GM23338 (cell line): Measurements from ENCODE around the gene MAP3K5. TPM values are rescaled to one million over a fixed set of nuclear protein-coding genes. Genes with fewer than 3 reads are reported as not detected.

ENCODE experiments used
- ATAC-seq: fragments of 200-7000 bp; cut with Tn5 transposase; 3 replicates; pipeline ENCODE4 v1.9.1; 2020
- DNase-seq: peaks from one replicate; pipeline ENCODE4 v3.0.0-alpha.2; 2015; ENCODE audit warnings: low spot score
- H2AFZ ChIP-seq: fragments of 200-600 bp; sonication (generic); 2 replicates; pipeline ENCODE4 v1.8.0; 2016; ENCODE audit warnings: antibody characterized with exemption, mild to moderate bottlenecking, moderate library complexity
- H3F3A ChIP-seq: fragments of 200-600 bp; sonication (generic); replicated peaks from 2 replicates; pipeline ENCODE4 v1.8.0; 2017; ENCODE audit warnings: antibody characterized with exemption, mixed run types, low read depth
- H3K27ac ChIP-seq: fragments of 200-600 bp; sonication (generic); 2 replicates; pipeline ENCODE4 v1.6.1; 2016; ENCODE audit warnings: low read depth
- H3K27me3 ChIP-seq: fragments of 200-600 bp; sonication (generic); 2 replicates; pipeline ENCODE4 v1.8.0; 2016; ENCODE audit warnings: mild to moderate bottlenecking, mixed run types, moderate library complexity; ENCODE audit not compliant: insufficient read depth
- H3K36me3 ChIP-seq: fragments of 200-600 bp; sonication (generic); 2 replicates; pipeline ENCODE4 v1.8.0; 2016; ENCODE audit warnings: mild to moderate bottlenecking; ENCODE audit not compliant: insufficient read depth
- H3K4me1 ChIP-seq: fragments of 200-600 bp; sonication (generic); 2 replicates; pipeline ENCODE4 v1.8.0; 2016; ENCODE audit warnings: mild to moderate bottlenecking, moderate library complexity; ENCODE audit not compliant: insufficient read depth
- H3K4me2 ChIP-seq: fragments of 200-600 bp; sonication (generic); 2 replicates; pipeline ENCODE4 v1.7.1; 2017; ENCODE audit warnings: mixed run types
- H3K4me3 ChIP-seq: fragments of 200-600 bp; sonication (generic); 2 replicates; pipeline ENCODE4 v1.6.1; 2016; ENCODE audit warnings: mixed run types
- H3K79me2 ChIP-seq: fragments of 200-600 bp; sonication (generic); replicated peaks from 2 replicates; pipeline ENCODE4 v1.8.0; 2017; ENCODE audit warnings: mild to moderate bottlenecking; ENCODE audit not compliant: insufficient read depth
- H3K9me2 ChIP-seq: fragments of 200-600 bp; sonication (generic); 2 replicates; pipeline ENCODE4 v1.8.0; 2017; ENCODE audit not compliant: insufficient read depth
- H4K20me1 ChIP-seq: fragments of 200-600 bp; sonication (generic); replicated peaks from 2 replicates; pipeline ENCODE4 v1.8.0; 2017; ENCODE audit warnings: mild to moderate bottlenecking; ENCODE audit not compliant: insufficient read depth
- H3K27ac Mint-ChIP-seq: 2 replicates; pipeline ENCODE4 v1.8.0; 2020; ENCODE audit warnings: inconsistent platforms, mild to moderate bottlenecking, moderate library complexity, mixed read lengths
- H3K27me3 Mint-ChIP-seq: 3 replicates; pipeline ENCODE4 v1.8.0; 2022; ENCODE audit warnings: low read depth, mild to moderate bottlenecking, moderate library complexity, mixed read lengths, inconsistent platforms; ENCODE audit not compliant: insufficient read depth, poor library complexity
- H3K36me3 Mint-ChIP-seq: 3 replicates; pipeline ENCODE4 v1.8.0; 2021; ENCODE audit warnings: low read depth, mild to moderate bottlenecking, inconsistent platforms, moderate library complexity, mixed read lengths
- H3K4me1 Mint-ChIP-seq: 3 replicates; pipeline ENCODE4 v1.8.0; 2020; ENCODE audit warnings: mild to moderate bottlenecking, inconsistent platforms, mixed read lengths
- H3K4me3 Mint-ChIP-seq: 3 replicates; pipeline ENCODE4 v1.8.0; 2021; ENCODE audit warnings: moderate library complexity, mild to moderate bottlenecking, inconsistent platforms, mixed read lengths
- H3K9me3 Mint-ChIP-seq: 3 replicates; pipeline ENCODE4 v1.8.0; 2020; ENCODE audit warnings: moderate library complexity, mild to moderate bottlenecking, inconsistent platforms, mixed read lengths
- CREB1 ChIP-seq: fragments of 250-450 bp; sonication (Bioruptor Pico); IDR thresholded peaks from 2 replicates; pipeline ENCODE4 v1.5.0; 2020; ENCODE audit warnings: low read depth, mild to moderate bottlenecking, moderate library complexity
- EZH2 ChIP-seq: fragments of 200-600 bp; sonication (generic); IDR thresholded peaks from one replicate; pipeline ENCODE4 v1.8.0; 2017; ENCODE audit warnings: antibody characterized with exemption, mild to moderate bottlenecking, low read depth; ENCODE audit not compliant: unreplicated experiment
- EZH2phosphoT487 ChIP-seq: fragments of 200-600 bp; sonication (generic); IDR thresholded peaks from one replicate; pipeline ENCODE4 v1.8.1; 2018; ENCODE audit warnings: antibody characterized with exemption; ENCODE audit not compliant: unreplicated experiment
- JUNB ChIP-seq: IDR thresholded peaks from one replicate; pipeline ENCODE4 v1.6.1; 2016; ENCODE audit warnings: antibody characterized with exemption; ENCODE audit not compliant: unreplicated experiment
- NANOG ChIP-seq: IDR thresholded peaks from 2 replicates; pipeline ENCODE4 v1.6.1; 2016; ENCODE audit warnings: antibody characterized with exemption, borderline replicate concordance
- STAT1 ChIP-seq: IDR thresholded peaks from one replicate; pipeline ENCODE4 v1.6.1; 2016; ENCODE audit warnings: antibody characterized with exemption; ENCODE audit not compliant: unreplicated experiment
- ZNF114 ChIP-seq: fragments of 250-450 bp; sonication (Bioruptor Pico); IDR thresholded peaks from 2 replicates; pipeline ENCODE4 v1.5.0; 2020; ENCODE audit warnings: mild to moderate bottlenecking, moderate library complexity
- ZNF331 ChIP-seq: fragments of 250-450 bp; sonication (Bioruptor Pico); IDR thresholded peaks from 2 replicates; pipeline ENCODE4 v1.5.0; 2020; ENCODE audit warnings: low read depth, mild to moderate bottlenecking, moderate library complexity
- polyA plus RNA-seq: library from polyadenylated mRNA; unstranded; fragments of >200 nt; fragmentation: Nextera tagmentation; extraction: Ambion mirVana; gene quantifications from 2 replicates; pipeline ENCODE4 v1.2.1, GENCODE V29; 2016
- total RNA-seq: library from RNA; depleted of rRNA; stranded (reverse); fragments of >200 nt; shearing (Covaris generic); gene quantifications from 2 replicates; pipeline ENCODE4 v1.2.3, GENCODE V29; 2014
- TF ChIP-seq, protein P1 (sequence below): fragments of 250-450 bp; sonication (Bioruptor Pico); IDR thresholded peaks from 2 replicates; pipeline ENCODE4 v1.5.0; 2020; ENCODE audit warnings: mild to moderate bottlenecking, moderate library complexity
- TF ChIP-seq, protein P2 (sequence below): IDR thresholded peaks from 2 replicates; pipeline ENCODE4 v1.6.1; 2016; ENCODE audit warnings: antibody characterized with exemption
- TF ChIP-seq, protein P3 (sequence below): IDR thresholded peaks from one replicate; pipeline ENCODE4 v1.6.1; 2018; ENCODE audit warnings: antibody characterized with exemption; ENCODE audit not compliant: unreplicated experiment
- TF ChIP-seq, protein P4 (sequence below), 2 experiments: fragments of 200-600 bp in 1 of 2; sonication (generic) in 1 of 2; conservative IDR thresholded peaks; 2 replicates each; pipeline versions ENCODE4 v1.5.1 to v1.6.1; 2016 to 2017; ENCODE audit warnings: antibody characterized with exemption in 2 of 2, low read depth in 2 of 2, mild to moderate bottlenecking in 2 of 2, moderate library complexity in 1 of 2

Gene MAP3K5
- total and polyA plus RNA-seq, 2 experiments from 2014 or later: 0.76 to 2.8 TPM

DNA sequence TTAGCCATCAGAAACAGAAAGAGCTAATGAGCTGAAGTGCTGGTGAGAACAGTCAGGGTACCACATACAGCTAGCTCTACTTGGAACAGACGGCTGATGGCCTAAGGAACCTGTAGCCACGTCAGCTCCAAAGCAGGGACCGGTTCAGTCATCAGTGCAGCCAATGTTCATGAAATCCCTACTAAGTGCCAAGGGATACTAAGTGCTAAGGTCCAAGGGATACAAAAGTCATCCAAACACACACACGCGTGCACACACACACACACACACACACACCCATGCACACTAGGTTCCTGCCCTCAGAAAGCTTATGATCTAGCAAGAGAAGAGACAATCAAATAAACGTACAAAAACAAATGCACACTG, 53.6 kb downstream of the MAP3K5 start (continued):
- TF ChIP-seq, protein P1, sequence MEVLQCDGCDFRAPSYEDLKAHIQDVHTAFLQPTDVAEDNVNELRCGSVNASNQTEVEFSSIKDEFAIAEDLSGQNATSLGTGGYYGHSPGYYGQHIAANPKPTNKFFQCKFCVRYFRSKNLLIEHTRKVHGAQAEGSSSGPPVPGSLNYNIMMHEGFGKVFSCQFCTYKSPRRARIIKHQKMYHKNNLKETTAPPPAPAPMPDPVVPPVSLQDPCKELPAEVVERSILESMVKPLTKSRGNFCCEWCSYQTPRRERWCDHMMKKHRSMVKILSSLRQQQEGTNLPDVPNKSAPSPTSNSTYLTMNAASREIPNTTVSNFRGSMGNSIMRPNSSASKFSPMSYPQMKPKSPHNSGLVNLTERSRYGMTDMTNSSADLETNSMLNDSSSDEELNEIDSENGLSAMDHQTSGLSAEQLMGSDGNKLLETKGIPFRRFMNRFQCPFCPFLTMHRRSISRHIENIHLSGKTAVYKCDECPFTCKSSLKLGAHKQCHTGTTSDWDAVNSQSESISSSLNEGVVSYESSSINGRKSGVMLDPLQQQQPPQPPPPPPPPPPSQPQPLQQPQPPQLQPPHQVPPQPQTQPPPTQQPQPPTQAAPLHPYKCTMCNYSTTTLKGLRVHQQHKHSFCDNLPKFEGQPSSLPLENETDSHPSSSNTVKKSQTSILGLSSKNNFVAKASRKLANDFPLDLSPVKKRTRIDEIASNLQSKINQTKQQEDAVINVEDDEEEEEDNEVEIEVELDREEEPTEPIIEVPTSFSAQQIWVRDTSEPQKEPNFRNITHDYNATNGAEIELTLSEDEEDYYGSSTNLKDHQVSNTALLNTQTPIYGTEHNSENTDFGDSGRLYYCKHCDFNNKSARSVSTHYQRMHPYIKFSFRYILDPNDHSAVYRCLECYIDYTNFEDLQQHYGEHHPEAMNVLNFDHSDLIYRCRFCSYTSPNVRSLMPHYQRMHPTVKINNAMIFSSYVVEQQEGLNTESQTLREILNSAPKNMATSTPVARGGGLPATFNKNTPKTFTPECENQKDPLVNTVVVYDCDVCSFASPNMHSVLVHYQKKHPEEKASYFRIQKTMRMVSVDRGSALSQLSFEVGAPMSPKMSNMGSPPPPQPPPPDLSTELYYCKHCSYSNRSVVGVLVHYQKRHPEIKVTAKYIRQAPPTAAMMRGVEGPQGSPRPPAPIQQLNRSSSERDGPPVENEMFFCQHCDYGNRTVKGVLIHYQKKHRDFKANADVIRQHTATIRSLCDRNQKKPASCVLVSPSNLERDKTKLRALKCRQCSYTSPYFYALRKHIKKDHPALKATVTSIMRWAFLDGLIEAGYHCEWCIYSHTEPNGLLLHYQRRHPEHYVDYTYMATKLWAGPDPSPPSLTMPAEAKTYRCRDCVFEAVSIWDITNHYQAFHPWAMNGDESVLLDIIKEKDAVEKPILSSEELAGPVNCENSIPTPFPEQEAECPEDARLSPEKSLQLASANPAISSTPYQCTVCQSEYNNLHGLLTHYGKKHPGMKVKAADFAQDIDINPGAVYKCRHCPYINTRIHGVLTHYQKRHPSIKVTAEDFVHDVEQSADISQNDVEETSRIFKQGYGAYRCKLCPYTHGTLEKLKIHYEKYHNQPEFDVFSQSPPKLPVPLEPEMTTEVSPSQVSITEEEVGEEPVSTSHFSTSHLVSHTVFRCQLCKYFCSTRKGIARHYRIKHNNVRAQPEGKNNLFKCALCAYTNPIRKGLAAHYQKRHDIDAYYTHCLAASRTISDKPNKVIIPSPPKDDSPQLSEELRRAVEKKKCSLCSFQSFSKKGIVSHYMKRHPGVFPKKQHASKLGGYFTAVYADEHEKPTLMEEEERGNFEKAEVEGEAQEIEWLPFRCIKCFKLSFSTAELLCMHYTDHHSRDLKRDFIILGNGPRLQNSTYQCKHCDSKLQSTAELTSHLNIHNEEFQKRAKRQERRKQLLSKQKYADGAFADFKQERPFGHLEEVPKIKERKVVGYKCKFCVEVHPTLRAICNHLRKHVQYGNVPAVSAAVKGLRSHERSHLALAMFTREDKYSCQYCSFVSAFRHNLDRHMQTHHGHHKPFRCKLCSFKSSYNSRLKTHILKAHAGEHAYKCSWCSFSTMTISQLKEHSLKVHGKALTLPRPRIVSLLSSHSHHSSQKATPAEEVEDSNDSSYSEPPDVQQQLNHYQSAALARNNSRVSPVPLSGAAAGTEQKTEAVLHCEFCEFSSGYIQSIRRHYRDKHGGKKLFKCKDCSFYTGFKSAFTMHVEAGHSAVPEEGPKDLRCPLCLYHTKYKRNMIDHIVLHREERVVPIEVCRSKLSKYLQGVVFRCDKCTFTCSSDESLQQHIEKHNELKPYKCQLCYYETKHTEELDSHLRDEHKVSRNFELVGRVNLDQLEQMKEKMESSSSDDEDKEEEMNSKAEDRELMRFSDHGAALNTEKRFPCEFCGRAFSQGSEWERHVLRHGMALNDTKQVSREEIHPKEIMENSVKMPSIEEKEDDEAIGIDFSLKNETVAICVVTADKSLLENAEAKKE (CRISPR knock-in tag): no peak

GRCh38 chr6:136737871-136738691, 54.2 kb downstream of the MAP3K5 start:
- Mint-ChIP-seq H3K4me3 (no peak overlapping the region), H3K27ac (no peak overlapping the region), H3K9me3 (no peaks in the 10 kb centered on the region), H3K4me1 (peaks cover 8% of the 10 kb centered on the region), H3K36me3 (no peaks in the 10 kb centered on the region), H3K27me3 (no peaks in the 10 kb centered on the region)
- DNase-seq (no peak), ATAC-seq (no peak)
- H2AFZ ChIP-seq: no peak overlapping the region
- no peaks in the 10 kb centered on the region for H3F3A ChIP-seq
- H4K20me1 ChIP-seq: no peaks in the 10 kb centered on the region
- H3K79me2 ChIP-seq: no peaks in the 10 kb centered on the region
- no peak overlapping the region for H3K4me3 ChIP-seq
- no peaks in the 10 kb centered on the region; the same call in 1 of the 2 replicates for H3K4me1 ChIP-seq
- H3K9me2 ChIP-seq: no peaks in the 10 kb centered on the region
- H3K27ac ChIP-seq: no peak overlapping the region
- H3K36me3 ChIP-seq: no peaks in the 10 kb centered on the region
- H3K27me3 ChIP-seq: no peaks in the 10 kb centered on the region
- no peak overlapping the region for H3K4me2 ChIP-seq
- TF ChIP-seq, protein P2, sequence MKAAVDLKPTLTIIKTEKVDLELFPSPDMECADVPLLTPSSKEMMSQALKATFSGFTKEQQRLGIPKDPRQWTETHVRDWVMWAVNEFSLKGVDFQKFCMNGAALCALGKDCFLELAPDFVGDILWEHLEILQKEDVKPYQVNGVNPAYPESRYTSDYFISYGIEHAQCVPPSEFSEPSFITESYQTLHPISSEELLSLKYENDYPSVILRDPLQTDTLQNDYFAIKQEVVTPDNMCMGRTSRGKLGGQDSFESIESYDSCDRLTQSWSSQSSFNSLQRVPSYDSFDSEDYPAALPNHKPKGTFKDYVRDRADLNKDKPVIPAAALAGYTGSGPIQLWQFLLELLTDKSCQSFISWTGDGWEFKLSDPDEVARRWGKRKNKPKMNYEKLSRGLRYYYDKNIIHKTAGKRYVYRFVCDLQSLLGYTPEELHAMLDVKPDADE: no peak
- TF ChIP-seq, protein P3, sequence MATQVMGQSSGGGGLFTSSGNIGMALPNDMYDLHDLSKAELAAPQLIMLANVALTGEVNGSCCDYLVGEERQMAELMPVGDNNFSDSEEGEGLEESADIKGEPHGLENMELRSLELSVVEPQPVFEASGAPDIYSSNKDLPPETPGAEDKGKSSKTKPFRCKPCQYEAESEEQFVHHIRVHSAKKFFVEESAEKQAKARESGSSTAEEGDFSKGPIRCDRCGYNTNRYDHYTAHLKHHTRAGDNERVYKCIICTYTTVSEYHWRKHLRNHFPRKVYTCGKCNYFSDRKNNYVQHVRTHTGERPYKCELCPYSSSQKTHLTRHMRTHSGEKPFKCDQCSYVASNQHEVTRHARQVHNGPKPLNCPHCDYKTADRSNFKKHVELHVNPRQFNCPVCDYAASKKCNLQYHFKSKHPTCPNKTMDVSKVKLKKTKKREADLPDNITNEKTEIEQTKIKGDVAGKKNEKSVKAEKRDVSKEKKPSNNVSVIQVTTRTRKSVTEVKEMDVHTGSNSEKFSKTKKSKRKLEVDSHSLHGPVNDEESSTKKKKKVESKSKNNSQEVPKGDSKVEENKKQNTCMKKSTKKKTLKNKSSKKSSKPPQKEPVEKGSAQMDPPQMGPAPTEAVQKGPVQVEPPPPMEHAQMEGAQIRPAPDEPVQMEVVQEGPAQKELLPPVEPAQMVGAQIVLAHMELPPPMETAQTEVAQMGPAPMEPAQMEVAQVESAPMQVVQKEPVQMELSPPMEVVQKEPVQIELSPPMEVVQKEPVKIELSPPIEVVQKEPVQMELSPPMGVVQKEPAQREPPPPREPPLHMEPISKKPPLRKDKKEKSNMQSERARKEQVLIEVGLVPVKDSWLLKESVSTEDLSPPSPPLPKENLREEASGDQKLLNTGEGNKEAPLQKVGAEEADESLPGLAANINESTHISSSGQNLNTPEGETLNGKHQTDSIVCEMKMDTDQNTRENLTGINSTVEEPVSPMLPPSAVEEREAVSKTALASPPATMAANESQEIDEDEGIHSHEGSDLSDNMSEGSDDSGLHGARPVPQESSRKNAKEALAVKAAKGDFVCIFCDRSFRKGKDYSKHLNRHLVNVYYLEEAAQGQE: no peak
- TF ChIP-seq CREB1 (CRISPR knock-in tag) (no peak), EZH2 (no peak), JUNB (no peak), ZNF331 (CRISPR knock-in tag) (no peak), STAT1 (no peak), NANOG (no peak), ZNF114 (CRISPR knock-in tag) (no peak), EZH2phosphoT487 (no peak)
- TF ChIP-seq, protein P4, sequence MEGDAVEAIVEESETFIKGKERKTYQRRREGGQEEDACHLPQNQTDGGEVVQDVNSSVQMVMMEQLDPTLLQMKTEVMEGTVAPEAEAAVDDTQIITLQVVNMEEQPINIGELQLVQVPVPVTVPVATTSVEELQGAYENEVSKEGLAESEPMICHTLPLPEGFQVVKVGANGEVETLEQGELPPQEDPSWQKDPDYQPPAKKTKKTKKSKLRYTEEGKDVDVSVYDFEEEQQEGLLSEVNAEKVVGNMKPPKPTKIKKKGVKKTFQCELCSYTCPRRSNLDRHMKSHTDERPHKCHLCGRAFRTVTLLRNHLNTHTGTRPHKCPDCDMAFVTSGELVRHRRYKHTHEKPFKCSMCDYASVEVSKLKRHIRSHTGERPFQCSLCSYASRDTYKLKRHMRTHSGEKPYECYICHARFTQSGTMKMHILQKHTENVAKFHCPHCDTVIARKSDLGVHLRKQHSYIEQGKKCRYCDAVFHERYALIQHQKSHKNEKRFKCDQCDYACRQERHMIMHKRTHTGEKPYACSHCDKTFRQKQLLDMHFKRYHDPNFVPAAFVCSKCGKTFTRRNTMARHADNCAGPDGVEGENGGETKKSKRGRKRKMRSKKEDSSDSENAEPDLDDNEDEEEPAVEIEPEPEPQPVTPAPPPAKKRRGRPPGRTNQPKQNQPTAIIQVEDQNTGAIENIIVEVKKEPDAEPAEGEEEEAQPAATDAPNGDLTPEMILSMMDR (conservative IDR thresholded peaks at IDR 0.05; ENCODE audit: low read depth in 2 of 2): no peak
